HG03432 (cell line): ENCODE measurements around the gene ZNF772.
"Not testable (repeated sequence)": the region's sequence is repeated elsewhere in the genome, so short reads cannot be mapped to it uniquely, and the experiment has no call there.

ENCODE experiments used
- ATAC-seq: cut with Tn5 transposase; IDR thresholded peaks from one replicate; pipeline ENCODE4 v1.9.1; 2021; ENCODE audit warnings: mild to moderate bottlenecking, moderate library complexity; ENCODE audit not compliant: unreplicated experiment

Gene ZNF772

DNA sequence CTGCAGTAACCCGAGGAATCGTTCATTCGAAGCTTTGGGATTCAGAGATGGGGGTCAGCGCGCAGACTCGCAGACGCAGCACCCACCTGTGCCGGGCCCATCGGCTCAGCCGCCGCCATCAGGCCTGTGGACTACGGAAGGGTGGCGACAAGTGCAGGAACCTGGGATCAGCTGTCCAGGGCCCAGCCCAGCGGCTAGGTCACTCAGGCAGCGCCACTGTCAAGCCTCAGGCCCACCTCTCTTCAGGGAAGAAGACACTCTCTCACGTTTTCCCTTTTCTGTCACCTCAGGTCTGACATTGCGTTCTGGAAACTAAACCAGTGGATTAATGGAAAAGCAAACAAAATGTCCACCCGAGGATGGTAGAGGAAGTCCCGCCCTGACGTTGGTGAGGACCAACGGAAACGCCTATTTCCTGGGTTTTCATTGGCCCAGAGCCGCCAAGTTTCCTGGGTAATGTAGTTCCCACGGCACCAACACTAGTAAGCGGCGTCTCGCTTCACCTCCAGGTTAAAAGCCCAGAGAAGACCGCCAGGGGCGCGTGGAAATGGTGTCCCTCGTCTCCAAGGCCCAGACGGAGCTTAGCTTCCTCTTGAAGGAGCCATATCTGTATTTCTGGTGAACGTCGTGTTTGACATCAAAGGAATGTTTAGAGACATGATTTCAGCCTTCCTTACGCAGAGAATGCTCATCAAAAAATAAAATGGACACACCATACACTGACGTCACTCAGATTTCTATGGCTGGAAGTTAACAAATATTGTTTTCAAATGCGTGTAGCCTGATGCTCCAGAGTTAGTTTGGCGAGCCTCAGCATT is at the start of gene ZNF772:
TSS of gene ZNF772 (minus strand) at position 376 of the 818 bp plus-strand sequence. CDS start at position 119, 257 bp downstream.
- peak; percentile 90 for ATAC-seq

DNA sequence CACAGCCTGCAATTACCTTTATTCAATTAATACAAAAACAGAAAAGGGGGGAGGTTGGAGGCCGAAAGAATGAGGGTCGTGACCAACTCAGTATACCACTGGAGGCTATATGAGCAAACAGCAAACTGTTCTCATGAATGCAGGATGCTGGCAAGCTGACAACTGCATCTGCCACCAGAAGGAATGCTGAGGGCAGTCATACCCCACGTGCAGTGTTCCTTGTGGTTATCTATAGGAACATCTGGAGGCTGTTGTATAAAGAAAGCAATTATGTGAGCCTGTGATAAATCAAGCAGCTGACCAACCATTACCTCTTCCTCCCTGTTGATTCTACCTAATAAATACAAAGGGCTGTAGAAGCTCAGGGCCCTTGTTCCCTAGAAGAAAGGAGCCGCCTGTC is 40.7 kb upstream of the ZNF772 start:
- ATAC-seq: not testable (repeated sequence)

GRCh38 chr19:57515255-57515654 is 37.9 kb upstream of the ZNF772 start:
- ATAC-seq: no peak

GRCh38 chr19:57512845-57513244 is 35.5 kb upstream of the ZNF772 start:
- ATAC-seq: no peak

GRCh38 chr19:57511484-57511883 is 34.1 kb upstream of the ZNF772 start:
- no peak for ATAC-seq

GRCh38 chr19:57506163-57506562 is 28.8 kb upstream of the ZNF772 start:
- ATAC-seq: no peak

DNA sequence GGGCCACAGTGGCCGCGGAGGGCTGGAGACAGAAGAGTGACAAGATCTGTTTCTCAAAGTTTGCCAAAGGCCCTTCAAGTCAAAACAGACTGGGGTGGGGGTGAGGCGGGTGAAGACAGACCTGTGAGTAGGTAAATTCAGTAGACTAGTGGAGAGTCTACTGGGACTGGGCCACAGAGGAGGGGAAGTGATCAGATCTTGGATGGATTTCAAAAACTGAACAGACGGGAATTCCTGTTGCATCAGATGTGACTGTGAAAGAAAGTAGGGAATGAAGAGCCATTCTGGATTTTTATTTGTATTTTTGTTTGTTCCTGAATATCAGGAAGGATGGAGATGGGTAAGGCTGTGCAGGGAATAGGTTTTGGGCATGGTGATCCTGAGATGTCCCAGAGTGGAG is 23.0 kb upstream of the ZNF772 start:
- not testable (repeated sequence) for ATAC-seq

DNA sequence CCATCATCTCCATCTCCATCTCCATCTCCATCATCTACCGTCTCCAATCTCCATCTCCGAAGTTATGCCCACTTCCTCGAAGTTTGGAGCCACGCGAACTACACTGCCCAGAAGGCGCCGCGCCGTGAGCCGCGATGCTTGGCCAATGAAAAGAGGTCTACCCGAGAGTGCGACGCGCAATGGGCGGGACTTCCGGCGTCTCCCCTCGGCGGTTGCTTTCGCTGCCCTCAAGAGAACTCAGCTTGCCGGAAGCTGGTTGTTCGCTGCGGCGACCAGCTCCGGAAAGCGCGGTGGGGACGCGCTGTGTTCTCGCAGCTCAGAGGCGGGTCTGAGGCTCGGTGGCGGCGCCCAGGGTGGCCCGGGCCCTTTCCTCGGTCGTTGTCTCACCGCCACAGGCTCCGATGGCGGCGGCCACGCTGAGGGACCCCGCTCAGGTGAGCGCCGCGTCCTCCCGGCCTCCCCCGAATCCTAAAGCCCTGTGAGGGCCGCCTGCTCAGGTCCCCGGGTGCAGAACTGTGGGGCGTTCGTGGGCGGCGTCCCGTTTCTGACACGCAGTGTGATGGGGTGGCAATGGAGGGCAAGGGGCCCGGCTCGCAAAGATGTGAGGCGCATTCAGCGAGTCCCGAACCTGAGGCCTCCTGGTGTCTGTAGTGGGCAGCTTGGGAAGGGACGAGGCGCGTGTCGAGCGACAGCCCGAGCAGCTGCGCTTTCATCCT is 22.5 kb upstream of the ZNF772 start, which contains the start of gene ZNF773:
TSS of gene ZNF773 (plus strand) at position 259 of the 716 bp plus-strand sequence. CDS start at position 402, 143 bp downstream.
- peak; percentile 99 for ATAC-seq

GRCh38 chr19:57499332-57499679 is 21.9 kb upstream of the ZNF772 start:
- ATAC-seq: not testable (repeated sequence)

DNA sequence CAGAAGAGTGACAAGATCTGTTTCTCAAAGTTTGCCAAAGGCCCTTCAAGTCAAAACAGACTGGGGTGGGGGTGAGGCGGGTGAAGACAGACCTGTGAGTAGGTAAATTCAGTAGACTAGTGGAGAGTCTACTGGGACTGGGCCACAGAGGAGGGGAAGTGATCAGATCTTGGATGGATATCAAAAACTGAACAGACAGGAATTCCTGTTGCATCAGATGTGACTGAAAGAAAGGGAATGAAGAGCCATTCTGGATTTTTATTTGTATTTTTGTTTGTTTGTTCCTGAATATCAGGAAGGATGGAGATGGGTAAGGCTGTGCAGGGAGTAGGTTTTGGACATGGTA is 10.9 kb upstream of the ZNF772 start:
- not testable (repeated sequence) for ATAC-seq

DNA sequence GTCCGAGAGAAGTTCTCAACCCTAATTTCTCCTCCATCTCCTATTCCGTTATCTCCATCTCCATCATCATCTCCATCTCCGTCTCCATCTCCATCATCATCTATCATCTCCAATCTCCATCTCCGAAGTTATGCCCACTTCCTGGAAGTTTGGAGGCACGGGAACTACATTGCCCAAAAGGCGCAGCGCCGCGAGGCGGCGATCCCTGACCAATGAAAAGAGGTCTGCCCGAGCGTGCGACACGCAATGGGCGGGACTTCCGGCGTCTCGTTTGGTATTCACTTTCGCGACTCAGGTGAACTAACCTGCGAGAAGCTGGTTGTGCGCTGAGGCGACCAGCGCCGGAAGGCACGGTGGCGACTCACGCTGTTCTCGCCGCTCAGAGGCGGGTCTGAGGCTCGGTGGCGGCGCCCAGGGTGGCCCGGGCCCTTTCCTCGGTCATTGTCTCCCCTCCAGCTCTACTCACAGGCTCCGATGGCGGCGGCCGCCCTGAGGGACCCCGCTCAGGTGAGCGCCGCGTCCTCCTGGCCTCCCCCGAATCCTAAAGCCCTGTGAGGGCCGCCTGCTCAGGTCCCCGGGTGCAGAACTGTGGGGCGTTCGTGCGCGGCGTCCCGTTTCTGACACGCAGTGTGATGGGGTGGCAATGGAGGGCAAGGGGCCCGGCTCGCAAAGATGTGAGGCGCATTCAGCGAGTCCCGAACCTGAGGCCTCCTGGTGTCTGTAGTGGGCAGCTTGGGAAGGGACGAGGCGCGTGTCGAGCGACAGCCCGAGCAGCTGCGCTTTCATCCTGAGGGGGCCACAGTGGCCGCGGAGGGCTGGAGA is 10.3 kb upstream of the ZNF772 start, which contains the start of gene ZNF419:
TSS of gene ZNF419 (plus strand) at position 274 of the 822 bp plus-strand sequence. CDS start at position 475, 201 bp downstream.
- peak; percentile 96 for ATAC-seq

DNA sequence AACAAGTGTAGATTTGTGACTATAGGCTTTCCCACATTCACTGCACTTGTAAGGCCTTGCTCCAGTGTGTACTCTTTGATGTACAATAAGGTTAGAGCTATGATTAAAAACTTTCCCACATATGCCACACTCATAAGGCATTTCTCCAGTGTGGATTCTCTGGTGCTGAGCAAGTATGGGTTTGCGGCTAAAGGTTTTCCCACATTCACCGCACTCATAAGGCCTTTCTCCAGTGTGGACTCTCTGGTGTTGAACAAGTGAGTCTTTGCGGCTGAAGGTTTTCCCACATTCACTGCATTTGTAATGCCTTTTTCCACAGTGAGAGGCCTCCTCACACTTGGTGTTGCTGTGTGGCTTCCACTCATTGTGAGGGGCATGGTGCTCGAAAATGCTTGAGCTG is 3.7 kb downstream of the ZNF772 start:
- ATAC-seq: no peak

GRCh38 chr19:57466489-57466888 is 10.9 kb downstream of the ZNF772 start:
- no peak for ATAC-seq

DNA sequence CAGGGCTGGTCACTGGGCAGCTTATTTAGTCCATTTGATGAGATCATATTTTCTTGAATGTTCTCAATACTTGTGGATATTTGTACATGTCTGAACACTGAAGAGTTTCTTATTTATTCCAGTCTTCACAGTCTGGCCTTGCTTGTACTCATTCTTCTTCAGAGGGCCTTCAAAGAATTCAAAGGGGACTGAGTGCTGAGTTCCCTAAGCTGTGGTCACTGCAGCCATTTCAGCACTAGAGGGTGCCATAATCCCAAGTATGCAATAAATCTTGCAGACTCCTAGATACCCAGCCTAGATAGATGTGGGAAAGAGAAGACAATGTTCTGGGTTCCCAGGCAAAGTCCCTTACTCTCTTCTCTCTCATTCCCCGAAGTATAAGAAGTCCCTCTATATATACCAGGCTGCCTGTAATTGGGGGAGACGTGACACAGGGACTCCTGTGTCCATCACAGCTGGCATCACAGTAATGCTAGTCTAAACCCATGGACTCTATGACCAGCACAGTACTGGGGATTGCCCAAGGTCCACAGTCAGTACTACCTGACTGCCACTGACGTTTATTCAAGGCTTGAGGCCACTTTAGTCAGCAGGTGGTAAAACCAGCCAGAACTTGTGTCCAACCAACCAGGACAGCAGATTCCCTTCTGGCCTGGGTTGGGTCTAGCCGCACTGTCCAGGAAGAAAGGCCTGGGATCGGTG is 11.5 kb downstream of the ZNF772 start:
- ATAC-seq: no peak

- no peak for ATAC-seq
Observed at GRCh38 chr19:57452307-57452706, 25.1 kb downstream of the ZNF772 start.

- ATAC-seq: no peak
Observed at GRCh38 chr19:57443121-57443696, 34.2 kb downstream of the ZNF772 start.

- no peak for ATAC-seq
Observed at GRCh38 chr19:57441979-57442752, 35.2 kb downstream of the ZNF772 start.

DNA sequence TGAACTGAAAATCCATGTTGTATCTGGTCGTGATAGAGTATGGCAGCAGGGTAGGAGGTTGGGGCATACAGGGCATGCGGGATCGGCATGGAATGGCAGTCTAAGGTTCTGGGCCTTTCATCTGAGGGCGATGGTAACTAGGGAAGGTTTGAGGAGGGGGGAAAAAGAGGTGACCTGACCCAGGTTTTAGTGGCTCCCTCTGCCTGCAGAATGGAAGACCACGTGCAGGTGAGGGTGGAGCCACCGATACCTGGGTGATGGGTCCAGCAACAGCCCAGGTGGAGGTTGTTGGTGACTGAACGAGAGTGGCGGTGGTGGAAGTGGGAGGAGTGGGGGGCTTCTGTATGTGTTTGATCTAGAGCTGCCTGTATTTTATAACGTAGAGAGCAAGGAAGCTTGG is 38.4 kb downstream of the ZNF772 start:
- ATAC-seq: no peak

DNA sequence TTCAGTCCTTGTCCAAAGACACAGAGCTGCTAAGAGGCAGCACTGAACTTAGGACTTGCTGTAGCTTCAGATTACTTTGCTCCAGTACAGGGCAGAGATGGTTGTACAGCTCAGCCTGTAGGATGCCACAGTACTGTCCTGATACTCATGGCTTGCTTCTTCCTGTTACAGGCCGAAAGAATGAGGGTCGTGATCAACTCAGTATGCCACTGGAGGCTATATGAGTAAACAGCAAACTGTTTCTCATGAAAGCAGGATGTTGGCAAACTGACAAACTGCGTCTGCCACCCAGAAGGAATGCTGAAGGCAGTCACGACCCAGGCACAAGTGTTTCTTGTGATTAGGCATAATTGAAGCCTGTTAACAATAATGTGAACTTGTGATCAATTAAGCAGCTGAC is 39.4 kb downstream of the ZNF772 start:
- ATAC-seq: no peak
